GM10248 (cell line): ENCODE data around the gene AFAP1.

ENCODE experiments used
- CTCF ChIA-PET: fragments of 300-600 bp; sonication (Branson Sonifier 250); formaldehyde crosslinking; extraction: SDS; loops from one replicate; lab custom pipeline; 2021; ENCODE audit warnings: antibody characterized with exemption; lab: Yijun Ruan, JAX
- POLR2A ChIA-PET: fragments of 350-650 bp; sonication (Branson Sonifier 250); formaldehyde crosslinking; extraction: SDS; loops from one replicate; lab custom pipeline; 2020; ENCODE audit warnings: antibody characterized with exemption; lab: Yijun Ruan, JAX
- DNase-seq: peaks from one replicate; pipeline ENCODE4 v3.0.0; 2012; ENCODE audit errors: extremely low spot score
- TF ChIP-seq, protein P1 (sequence below): IDR thresholded peaks from 2 replicates; pipeline ENCODE4 v1.5.1; 2012; ENCODE audit warnings: mild to moderate bottlenecking, low read depth; ENCODE audit errors: extremely low read depth, missing control alignments, control extremely low read depth

AFAP1 gene

DNA sequence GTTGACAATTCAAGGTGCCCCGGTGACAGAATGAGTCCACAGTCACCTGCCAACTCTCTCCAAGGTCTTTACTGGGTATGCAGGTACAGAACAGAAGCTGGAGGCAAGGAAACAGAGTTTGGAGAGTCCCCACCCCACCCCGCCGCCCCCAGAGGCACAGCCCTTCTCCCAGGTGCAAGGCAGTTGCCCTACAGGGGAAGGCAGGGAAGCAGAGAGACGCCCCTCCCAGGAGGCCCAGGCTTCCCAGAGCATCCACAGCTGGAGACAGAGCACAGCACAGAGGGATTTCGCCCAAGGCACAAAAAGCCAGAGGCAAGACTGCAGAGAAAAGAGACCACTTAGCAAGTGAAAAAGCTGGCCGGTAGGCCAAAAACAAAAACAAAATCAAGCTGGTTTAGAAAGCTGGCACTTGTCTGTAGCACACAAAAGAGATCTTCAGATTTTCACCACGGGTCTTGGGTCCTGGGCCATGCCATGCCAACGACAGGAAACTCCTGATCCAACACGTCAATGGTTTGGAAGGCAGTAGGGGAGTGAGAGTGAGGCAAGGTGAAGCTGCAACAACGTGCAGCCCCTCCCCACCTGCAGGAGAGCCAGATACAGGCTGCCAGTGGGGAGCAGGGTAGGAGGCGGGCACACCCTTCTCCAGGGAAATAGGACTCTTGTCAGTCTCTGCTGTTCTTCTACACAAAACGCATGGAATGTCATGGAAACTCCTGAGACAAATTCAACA, 113.3 kb downstream of the AFAP1 start:
- TF ChIP-seq, protein P1, sequence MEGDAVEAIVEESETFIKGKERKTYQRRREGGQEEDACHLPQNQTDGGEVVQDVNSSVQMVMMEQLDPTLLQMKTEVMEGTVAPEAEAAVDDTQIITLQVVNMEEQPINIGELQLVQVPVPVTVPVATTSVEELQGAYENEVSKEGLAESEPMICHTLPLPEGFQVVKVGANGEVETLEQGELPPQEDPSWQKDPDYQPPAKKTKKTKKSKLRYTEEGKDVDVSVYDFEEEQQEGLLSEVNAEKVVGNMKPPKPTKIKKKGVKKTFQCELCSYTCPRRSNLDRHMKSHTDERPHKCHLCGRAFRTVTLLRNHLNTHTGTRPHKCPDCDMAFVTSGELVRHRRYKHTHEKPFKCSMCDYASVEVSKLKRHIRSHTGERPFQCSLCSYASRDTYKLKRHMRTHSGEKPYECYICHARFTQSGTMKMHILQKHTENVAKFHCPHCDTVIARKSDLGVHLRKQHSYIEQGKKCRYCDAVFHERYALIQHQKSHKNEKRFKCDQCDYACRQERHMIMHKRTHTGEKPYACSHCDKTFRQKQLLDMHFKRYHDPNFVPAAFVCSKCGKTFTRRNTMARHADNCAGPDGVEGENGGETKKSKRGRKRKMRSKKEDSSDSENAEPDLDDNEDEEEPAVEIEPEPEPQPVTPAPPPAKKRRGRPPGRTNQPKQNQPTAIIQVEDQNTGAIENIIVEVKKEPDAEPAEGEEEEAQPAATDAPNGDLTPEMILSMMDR, result no peak
- ChIA-PET POLR2A (no interaction called here), CTCF (interaction anchor here (0.9 to 17.9 kb wide), 4 partner anchors 9 to 22 kb away, joined by 3 to 239 read pairs (median 7); no protein-coding TSS in a partner anchor)
- no peak for DNase-seq

DNA sequence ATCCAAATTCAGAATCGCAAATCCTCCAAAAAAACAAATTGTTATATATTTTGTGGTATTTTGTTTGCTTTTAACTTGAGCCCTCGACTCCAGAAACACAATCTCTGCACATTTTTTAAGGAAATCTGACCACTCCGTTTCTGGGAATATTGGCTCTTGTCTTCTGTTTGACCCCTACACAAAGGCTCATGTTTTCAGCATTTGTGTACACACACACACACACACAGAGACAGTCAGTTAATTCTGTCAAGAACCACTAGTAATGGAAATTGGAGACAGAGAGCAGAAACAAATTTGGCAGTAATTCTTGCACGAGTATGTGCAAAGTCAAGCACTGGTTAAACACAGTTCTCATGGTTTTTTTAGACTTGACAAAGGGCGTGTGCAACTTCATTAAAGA, 115.4 kb downstream of the AFAP1 start:
- ChIA-PET CTCF (interaction anchor here (1.3 to 17.9 kb wide), 4 partner anchors 20 to 62 kb away, joined by 3 to 239 read pairs (median 4); no protein-coding TSS in a partner anchor), POLR2A (no interaction called here)
- TF ChIP-seq, protein P1, result no peak
- no peak for DNase-seq

DNA sequence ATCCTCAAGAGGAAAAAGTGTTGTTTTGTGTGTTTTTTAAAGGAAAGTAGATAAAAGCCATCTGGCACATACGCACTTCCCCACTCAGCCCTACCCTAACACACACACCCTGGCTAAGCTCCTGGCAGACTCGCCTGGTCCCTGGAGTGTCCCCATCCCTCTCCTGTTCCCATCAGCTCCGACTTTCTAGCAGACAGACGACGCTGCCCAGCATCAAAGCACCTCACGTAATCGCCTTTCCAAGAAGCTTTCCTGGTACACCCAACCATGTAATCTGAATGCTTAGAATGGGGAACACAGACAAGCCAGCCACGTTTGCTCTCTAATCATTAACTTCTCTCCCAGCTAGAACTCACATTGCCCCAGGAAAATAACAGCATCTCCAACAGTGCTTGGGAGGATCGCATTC, 116.2 kb downstream of the AFAP1 start:
- POLR2A ChIA-PET, result no interaction called here
- no peak for DNase-seq
- TF ChIP-seq, protein P1, result no peak
- CTCF ChIA-PET, result interaction anchor here (0.7 to 17.9 kb wide), 5 partner anchors 8 to 62 kb away, joined by 3 to 239 read pairs (median 4); no protein-coding TSS in a partner anchor

DNA sequence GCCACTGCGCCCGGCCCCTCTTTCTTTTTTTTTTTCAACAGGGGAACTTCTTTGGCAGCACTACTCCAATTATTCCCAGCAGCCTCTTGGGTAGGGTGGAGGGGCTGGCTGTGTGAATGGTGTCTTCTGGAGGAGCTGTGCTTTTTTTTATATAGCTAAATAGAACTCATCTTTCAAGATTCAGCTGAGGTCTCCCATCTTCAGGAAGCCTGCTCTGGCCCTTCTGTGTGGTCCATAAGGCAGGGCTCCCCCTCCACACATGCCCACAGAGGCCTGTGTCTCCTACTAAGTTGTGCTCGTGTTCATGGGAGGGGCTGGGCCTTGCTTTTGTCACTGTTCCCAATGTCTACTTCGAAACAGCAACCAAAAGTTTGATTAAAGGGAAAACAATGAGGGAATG, 116.8 kb downstream of the AFAP1 start:
- DNase-seq, result no peak
- TF ChIP-seq, protein P1, result no peak
- ChIA-PET CTCF (interaction anchor here (1.3 to 17.9 kb wide), 4 partner anchors 18 to 61 kb away, joined by 3 to 239 read pairs (median 4); no protein-coding TSS in a partner anchor), POLR2A (no interaction called here)

DNA sequence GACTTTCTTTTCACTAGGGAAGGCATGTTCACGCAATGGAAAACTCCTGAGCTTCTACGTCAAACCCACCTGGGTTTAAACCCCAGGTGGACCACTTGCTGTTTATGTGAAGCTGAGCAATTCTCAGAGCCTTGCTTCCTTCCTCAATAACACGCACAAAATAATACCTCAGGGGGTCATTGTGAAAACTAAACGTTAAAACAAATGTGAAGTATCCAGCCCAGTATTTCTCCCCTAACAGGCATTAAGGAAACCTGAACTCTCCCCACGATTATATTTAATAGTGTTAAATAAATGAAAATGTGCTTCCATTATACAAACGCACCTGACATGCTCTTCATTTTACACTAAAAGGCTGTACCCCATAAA, 117.5 kb downstream of the AFAP1 start:
- ChIA-PET CTCF (interaction anchor here (2.0 to 17.9 kb wide), 2 partner anchors 17 to 60 kb away, joined by 8 to 239 read pairs; no protein-coding TSS in a partner anchor), POLR2A (no interaction called here)
- DNase-seq, result no peak
- TF ChIP-seq, protein P1, result no peak

DNA sequence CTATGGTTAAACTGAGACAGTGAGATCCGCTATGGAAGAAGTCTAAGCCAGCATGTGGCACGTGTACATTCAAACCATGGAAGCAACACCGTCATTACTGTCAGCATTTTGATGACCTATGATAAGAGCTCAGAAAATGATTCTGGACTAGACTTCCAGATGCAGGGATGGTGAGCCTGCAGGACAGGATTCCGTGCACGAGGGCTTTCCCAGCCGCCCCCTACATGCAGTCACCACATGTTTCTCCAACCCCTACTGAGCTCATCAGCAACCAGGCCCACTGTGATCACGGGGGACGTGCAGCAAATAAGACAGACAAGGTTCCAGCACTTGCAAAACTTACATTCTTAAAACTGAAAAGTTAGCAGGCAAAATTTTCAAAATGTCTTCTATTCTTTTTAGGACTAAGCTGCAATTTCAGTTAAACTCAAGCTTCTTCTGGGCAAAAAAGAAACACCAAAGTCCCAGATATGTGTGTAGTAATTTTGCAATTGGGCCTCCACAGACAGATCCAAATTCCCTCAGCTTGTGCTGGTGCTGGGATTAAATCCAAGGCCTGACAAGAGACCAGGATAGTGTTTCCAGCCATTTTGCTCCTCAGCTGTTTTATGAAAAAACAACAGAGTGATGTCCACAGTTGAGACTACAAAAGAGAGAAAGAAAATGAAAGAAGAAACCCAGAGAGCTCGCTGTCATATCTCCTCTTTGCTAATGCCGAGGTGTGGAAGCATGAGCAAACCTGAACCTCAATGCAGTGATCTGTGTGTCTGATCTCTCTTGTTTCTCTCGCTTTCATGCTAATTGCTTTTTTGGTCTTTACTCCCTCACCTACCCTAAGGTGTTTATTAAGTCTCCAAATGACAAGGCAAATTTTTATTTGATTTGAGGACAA, 118.2 kb downstream of the AFAP1 start:
- ChIA-PET POLR2A (no interaction called here), CTCF (interaction anchor here (2.0 to 17.9 kb wide), 2 partner anchors 17 to 60 kb away, joined by 8 to 239 read pairs; no protein-coding TSS in a partner anchor)
- TF ChIP-seq, protein P1, result no peak
- DNase-seq, result no peak
